Epidermal melanocyte (primary cell): ENCODE results near the gene ELAC1.
"Not testable (repeated sequence)": the region's sequence is repeated elsewhere in the genome, so short reads cannot be mapped to it uniquely, and the experiment has no call there.

Experiments used
- DNase-seq: peaks from one replicate; pipeline ENCODE4 v3.0.0; 2011; ENCODE audit warnings: low spot score; ENCODE audit not compliant: insufficient read length

The ELAC1 gene

DNA sequence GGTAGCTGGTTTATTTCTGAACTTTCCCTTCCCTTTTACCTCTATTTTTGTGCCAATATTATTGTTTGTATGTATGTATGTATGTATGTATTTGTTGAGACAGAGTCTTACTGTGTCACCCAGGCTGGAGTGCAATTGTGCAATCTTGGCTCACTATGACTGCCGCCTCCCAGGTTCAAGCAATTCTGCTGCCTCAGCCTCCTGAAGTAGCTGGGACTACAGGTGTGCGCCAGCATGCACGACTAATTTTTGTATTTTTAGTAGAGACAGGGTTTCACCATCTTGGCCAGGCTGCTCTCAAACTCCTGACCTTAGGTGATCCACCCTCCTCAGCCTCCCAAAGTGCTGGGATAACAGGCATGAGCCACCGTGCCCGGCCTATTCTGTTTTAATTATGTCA lies 4.6 kb downstream of the ELAC1 start:
- not testable (repeated sequence) for DNase-seq

DNA sequence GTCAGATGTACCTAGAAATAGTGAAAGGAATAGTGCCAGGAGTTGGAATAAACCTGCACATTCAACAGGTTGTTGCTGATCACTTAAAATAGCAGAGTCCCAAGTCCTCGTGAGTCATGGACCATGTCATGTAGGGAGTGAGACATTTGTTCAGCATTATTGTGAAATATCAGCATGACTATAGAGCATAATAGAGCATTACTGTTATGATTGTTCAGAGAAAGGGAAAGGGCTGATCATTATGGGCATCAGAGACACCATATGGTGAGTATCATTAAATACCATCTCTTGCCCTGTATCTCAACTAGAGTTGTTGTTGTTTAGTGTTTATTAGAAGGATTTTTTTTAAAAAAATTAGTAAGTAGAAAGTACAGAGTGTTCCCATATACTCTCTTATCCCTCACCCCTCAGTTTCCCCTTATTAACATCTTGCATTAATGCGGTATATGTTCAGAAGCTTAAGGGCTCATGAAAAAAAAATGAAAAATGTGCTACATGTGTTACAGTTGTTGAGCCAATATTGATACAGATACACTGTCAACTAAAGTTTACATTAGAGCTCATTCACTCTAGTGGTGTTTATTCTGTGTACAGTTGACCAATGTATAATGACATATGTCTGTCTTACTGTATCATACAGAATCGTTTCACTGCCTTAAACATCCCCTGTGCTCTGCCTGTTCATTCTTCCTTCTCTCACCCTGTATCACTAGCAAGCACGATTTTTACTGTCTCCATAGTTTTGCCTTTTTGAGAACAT lies 5.7 kb downstream of the ELAC1 start:
- no peak for DNase-seq

DNA sequence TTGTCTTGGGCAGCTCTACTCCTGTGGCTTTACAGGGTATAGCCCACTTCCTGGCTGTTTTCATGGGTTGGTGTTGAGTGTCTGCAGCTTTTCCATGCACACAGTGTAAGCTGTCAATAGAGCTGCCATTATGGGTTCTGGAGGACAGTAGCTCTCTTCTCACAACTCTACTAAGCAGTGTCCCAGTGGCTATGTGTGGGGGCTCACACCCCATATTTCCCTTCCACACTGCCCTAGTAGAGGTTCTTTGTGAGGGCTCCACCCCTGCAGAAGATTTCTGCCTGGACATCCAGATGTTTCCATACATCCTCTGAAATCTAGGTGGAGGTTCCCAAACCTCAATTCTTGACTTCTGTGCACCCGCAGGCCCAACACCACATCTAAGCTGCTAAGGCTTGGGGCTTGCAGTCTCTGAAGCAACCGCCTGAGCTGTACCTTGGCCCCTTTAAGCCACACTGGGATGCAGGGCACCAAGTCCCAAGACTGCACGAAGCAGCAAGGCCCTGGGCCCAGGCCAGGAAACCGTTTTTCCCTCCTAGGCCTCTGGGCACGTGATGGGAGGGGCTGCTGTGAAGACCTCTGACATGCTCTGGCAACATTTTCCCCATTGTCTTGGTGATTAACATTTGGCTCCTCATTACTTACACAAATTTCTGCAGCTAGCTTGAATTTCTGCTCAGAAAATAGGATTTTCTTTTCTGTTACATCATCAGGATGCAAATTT lies 9.4 kb downstream of the ELAC1 start:
- DNase-seq, result no peak

DNA sequence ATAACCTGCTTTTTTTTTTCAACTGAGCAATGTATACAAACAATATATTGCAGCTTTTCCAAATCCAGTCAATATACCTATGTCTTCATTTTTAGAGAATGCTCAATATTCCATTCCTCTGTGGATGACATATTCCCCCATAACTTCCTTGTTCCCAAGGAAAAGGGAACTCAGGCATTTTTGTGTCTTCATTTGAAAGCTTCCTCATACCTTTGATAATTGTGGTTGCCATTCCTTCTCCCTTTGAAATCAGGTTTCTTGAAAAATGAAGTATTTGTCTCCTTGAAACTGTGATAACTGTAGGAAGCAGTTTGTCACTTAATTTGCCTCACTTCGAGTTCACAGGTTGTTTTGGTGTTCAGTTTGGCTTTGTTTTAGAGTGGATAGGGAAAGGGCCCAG lies 13.5 kb downstream of the ELAC1 start:
- DNase-seq, result no peak

DNA sequence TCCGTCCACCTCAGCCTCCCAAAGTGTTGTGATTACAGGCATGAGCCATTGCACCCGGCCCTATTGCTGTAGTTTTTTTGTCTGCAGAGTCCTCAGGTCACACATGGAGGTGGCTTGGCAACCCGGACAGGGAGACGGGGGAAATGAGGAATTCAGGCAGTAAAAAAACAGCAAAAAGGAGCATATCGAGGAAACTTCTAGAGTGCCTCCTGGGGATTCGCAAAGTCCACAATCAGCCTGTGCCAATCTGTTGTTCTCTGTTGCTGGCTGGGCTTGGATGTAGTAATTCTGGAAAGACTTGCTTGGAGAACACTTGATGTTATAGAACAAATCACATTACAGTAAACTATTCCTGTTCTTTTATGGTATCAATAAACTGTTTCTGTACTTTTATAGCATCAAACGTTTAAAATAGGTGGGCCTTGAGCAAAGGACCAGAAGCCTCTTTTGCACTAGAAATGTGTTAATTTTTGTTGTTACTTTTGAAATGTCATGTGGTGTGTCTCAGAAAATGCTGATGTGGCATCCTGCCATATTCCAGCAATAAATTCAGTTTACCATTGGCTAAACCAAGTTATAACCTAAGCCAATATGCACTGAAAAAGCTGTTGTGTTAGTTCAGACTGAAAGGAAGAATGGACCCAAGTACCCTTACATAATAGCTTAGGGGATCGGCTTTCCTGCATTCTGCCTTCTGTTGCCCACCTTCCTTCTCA lies 14.4 kb downstream of the ELAC1 start:
- no peak for DNase-seq

DNA sequence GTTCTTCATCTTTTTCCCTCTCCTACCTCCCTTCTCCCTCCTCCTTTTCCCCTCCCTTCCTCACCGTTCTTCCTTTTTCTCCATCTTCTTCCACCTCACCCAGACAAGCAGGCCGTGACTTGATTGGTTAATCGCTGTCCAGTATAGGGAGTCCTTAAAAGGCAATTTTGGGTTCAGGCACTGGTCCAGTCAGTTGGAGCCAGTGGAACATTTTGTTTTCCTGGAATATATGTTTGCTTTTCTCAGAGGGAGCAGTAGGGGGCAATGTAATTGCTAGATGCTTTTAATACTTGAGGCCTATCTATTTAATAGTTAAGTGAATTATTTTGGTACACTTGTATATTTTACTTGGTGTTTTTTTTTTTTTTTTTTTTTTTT lies 15.0 kb downstream of the ELAC1 start:
- DNase-seq, result no peak

DNA sequence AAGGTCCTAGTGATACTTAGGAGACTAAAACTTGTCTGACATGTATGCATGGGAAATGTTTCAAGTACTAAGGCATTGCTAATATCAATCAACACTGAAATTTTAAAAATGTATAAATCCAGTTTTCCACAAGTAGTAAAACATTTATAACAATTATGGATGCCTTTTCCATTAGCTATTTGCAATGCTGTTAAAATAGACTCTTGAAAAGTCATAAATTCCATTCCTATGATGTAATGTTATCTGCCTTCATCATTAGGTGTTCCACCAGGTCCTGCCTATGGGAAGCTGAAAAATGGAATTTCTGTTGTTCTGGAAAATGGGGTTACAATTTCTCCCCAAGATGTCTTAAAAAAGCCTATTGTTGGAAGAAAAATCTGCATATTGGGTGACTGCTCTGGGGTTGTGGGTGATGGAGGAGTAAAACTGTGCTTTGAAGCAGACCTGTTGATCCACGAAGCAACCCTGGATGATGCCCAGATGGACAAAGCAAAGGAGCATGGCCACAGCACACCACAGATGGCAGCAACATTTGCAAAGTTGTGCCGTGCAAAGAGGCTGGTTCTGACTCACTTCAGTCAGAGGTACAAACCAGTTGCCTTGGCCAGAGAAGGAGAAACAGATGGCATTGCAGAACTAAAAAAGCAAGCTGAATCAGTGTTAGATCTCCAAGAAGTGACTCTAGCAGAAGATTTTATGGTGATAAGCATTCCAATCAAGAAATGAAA lies 18.7 kb downstream of the ELAC1 start:
- DNase-seq, result no peak

DNA sequence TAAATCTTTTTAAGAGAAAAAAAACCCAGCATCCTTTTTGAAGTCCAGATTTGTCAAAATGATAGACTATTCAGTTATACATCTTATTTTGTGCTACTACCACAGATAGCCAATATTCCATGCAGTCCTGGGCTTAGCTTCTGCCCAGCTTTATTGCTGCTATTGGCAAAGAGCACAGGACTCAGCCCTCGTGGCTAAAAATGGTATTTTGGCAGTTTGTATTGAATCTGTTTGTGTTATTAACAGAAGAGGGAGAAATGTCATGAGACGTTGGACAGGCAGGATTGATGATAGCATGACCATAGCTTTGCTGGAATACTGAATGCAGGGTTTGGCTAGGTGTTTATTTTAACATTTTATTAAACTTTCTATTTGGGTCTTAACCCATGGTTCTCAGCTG lies 19.4 kb downstream of the ELAC1 start:
- no peak for DNase-seq

DNA sequence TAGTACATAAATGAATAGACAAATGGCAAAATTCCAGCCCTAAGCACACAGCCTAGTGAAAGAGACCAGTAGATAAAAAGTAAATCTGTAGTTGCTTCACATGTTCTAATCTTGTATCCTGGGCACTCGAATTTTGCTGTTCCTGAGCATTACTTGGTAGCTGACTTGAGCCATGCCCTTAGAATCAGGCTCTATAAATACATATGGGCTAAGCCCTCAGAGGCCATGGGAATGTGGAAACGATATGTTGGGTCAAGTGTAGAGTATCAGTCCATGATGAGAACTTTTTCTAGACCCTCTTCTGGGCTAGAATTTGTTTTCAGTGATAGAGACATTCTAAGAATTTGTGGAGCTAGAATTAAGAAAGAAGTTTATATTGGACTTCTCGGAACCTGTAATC lies 21.9 kb downstream of the ELAC1 start:
- DNase-seq, result no peak

DNA sequence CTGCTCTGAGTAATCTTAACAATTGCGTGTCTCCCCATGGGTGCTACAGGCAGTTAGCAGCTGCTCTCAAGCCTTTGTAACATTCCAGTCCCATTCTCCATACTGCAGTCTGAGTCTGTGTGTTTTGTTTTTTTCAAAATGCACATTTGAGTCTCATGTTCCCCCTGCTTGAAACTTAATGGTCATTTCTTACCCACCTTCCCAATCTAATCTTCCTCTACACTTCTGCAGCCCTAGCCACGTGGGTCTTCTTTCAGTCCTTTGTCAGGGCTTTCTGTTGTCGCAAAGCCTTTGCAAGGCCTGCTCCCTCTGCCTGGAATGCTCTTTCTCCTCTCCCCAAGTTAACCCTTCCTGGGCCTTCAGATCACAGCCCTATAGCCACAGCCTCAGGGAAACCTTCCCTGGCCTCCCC lies 24.5 kb downstream of the ELAC1 start:
- no peak for DNase-seq

DNA sequence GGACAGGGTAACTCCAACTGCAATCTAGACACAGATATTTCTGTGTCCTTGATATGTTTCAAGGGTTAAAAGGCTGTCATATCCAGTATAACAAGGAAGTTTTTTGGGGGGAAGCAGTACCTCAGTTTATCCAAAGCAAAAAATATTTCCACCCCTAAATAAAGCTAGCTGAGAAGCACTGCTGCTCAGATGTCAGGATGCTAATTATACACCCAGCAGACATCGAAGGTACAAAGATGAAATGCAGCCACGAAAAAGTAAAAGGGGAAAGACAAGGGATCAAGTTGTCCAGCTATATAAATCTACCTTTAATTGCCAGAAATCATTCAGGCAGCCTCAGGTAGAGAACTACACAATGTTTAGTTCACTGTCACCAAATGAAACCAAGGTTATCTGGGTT lies 26.2 kb downstream of the ELAC1 start:
- no peak for DNase-seq

DNA sequence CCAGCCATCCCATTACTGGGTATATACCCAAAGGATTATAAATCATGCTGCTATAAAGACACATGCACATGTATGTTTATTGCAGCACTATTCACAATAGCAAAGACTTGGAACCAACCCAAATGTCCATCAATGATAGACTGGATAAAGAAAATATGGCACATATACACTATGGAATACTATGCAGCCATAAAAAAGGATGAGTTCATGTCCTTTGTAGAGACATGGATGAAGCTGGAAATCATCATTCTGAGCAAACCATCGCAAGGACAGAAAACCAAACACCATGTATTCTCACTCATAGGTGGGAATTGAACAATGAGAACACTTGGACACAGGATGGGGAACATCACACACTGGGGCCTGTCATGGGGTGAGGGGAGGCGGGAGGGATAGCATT lies 35.3 kb downstream of the ELAC1 start:
- not testable (repeated sequence) for DNase-seq

DNA sequence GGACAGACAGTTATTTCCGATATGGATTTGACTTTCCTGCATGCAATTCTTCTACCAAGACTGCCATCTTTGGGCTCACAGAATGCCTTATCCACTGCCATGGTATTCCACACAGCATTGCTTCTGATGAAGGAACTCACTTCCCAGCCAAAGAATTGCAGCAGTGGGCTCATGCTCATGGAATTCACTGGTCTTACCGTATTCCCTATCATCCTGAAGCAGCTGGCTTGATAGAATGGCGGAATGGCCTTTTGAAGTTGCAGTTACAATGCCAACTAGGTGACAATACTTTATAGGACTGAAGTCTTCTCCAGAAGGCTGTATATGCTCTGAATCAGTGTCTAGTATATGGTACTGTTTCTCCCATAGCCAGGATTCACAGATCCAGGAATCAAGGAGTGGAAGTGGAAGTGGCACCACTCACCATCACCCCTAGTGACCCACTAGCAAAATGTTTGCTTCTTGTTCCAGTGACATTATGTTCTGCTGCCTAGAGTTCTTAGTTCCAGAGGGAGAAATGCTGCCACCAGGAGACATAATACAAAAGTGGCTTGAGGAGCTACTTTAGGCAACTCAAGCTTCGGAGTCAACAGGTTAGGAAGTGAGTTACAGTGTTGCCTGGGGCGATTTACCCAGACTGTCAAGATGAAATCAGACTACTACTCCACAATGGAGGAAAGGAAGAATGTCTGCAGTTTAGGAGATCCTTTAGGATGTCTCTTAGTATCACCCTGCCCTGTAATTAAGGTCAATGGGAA lies 38.4 kb downstream of the ELAC1 start:
- no peak for DNase-seq

DNA sequence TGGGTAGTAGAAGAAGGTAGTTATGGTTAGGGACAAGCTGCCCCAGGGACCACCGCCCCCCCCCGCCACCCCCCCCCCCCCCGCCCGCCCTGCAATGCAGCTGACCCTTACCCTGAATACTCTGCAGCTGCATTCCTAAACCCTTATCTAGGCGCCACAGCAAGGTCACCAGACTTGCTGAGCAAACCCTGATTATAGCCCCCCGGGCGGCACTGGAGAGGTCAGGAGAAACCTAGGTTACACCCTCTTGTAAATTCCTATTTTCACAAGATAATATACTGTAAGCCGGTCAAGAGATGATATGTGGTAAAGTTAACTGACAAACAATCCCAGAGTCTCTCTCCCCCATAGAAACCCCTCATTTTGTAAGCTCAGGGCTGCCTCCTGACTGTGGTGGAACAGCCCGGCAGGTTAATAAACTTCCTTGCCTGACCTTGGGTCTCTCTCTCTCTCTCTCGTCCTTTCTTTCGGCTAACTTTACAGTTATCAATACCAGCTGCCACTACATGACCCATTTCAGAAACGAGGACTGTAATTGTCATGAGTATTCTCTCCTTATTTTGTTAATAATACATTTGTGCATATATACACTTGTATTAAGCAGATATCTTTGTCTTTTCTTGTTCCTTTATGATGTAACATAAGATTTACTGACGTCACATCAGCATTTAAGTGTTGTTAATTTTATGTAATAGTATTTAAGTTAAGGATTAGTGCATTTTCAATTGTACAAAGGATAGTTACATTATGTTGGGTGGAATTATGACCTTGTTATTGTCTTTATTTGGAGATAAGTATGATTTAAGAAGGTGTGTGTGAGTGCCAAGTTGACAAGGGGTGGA lies 39.3 kb downstream of the ELAC1 start:
- no peak for DNase-seq

DNA sequence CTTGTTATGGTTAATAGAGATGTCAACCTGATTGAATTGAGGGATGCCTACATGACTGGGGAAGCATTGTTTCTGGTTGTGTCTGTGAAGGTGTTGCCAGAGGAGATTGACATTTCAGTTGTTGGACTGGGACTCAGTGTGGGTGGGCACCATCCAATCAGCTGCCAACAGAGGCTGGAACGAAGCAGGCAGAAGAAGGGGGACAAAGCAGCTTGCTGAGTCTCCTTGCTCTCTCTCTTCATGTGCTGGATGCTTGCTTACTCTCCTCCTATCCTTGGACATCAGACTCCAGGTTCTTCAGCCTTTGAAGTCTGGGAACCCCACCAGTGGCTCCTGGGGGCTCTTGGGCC lies 39.9 kb downstream of the ELAC1 start:
- DNase-seq, result no peak

DNA sequence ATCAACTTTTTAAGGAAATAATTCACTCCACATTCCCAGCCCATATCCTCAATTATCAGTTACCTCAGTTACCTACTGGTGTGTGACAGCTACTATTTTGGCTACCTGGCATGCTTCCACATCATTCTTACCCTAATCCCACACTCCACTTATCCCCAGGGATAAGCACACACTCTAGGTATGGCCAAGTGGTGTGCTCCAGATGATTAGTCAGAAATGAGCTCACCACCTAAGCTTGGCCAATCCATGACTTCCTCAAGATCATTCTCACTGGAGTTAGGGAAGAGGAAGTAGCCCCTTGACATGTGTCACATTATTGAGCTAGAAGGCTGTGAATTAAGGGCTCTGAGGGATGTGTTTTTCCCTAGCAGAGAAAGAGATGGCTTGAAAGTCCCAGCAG lies 41.2 kb downstream of the ELAC1 start:
- no peak for DNase-seq

DNA sequence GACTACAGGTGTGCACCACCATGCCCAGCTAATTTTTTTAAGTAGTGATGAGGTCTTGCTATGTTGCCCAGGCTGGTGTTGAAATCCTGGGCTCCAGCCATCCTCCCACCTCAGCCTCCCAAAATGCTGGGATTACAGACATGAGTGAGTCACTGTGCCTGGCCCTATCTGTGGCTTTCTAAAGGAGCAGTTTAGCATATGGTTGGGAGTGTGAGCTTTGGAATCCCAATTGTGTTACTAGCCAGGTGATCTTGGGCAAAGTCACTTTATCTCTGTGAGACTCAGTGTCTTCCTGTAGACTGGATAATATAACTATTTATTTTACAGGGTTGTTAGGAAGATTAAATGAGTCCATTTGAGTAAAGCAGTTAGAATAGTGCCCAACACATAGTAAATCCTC lies 42.4 kb downstream of the ELAC1 start:
- no peak for DNase-seq

DNA sequence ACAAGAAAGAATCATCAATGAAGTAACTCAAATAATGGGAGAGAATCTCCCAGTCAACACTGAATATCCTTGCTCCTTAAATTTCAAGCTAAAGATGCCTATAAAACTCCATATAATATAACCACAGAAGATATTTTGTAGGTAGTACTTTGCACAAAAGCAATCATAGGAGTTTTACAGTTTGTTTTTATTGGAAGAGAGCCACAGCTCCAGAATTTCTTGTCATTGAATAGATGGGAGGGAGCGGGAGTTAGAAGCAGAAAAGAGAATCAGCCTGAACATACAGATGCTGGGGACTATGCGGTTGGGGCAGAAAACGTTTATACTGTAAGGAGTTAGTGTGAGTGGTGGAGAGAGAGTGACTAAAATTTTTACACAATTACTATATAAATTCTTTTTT lies 43.9 kb downstream of the ELAC1 start:
- DNase-seq, result no peak

DNA sequence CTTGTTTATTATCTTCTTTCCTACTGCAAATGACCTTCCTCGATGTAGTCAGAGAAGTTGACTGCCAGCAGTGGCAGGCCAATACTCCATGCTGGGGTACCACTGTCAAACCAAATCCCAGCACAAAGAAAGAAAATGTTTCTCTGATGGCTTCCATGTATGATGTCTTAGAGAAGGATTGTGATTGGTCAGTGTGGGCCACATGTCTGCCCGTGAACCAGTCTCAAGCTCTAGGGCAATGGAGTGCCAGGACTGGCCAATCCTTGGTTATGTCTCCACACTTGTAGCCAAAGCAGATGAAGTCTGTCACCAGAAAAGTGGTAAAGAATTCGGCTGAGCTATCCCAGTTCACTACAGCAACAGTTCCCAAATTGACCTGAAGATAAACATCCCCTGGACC lies 44.6 kb downstream of the ELAC1 start:
- no peak for DNase-seq

DNA sequence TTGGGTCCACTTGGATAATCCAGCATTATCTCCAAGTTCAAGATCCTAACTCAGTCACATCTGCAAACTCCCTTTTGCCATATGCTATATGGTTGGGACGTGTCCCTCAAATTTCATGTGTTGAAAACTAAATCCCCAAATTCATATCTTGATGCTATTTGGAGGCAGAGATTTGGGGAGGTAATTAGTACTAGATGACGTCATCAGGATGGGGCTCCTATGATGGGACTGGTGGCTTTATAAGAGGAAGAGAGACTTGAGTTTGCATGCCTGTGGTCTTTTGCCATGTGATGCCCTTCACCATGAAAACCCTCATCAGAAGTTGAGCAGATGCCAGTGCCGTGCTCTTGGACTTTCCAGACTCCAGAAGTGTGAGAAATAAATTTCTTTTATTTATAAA lies 45.4 kb downstream of the ELAC1 start:
- DNase-seq, result no peak
